T1000 (cell line): ENCODE data around the gene N4BP3.
"Not testable (repeated sequence)": the region's sequence is repeated elsewhere in the genome, so short reads cannot be mapped to it uniquely, and the experiment has no call there.

Experiments used
- DNase-seq: peaks from one replicate; lab custom pipeline; 2025; ENCODE audit warnings: mixed read lengths; lab: John Stamatoyannopoulos, UW

N4BP3 gene

DNA sequence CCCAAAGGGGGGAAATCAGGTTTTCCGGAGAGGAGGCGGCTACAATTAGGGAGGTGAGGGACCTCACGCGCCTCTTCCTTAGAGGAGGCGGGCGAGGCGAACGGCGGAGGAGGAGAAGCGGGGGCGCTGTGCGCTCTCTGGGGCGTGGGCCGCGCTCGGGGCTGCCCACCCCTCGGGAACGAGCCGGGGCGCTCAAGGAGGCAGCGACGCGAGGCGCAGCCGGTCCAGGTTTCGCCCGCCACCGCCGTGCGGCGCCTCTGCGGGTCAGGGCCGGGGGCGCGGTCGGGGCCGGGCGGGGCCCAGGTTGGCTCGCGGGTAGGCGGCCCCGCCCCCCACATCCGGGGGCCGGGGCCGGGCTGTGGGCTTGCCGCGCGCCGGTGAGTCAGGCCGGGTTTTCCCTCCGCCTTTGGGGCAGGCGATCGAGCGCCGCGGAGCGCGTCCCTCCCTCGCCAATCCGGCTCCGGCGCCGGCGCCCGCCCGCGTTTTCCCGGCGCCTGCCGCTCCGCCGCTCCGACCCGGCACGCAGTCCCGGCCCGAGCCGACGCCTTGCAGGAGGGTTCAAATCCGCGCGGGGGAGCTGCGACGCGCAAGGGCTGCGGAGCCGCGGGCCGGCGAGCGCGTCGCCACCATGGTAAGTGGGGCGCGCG is at the start of gene N4BP3:
Gene N4BP3, plus strand, starts transcription at position 392 of the 647 bp plus-strand sequence. CDS start 6,052 bp downstream, outside the sequence.
- DNase-seq = peak; percentile 10

DNA sequence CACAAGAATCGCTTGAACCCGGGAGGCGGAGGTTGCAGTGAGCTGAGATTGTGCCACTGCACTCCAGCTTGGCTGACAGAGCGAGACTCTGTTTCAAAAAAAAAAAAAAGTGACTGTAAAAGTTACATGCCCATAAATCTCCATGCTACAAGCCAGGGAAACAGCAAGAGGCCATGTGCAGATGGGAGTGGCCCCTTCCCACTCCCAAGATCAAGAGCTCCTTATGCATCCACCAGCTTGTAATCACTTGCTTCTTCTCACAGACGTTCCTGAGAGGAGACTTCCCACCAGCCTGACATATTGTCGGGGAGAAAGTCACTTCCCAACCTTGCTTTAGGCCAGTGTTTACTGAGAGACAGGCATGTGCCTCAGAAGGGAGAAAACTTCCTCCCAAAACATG is 45.6 kb upstream of the N4BP3 start:
- DNase-seq = no peak

GRCh38 chr5:178068293-178068692 is 45.0 kb upstream of the N4BP3 start:
- DNase-seq = no peak

DNA sequence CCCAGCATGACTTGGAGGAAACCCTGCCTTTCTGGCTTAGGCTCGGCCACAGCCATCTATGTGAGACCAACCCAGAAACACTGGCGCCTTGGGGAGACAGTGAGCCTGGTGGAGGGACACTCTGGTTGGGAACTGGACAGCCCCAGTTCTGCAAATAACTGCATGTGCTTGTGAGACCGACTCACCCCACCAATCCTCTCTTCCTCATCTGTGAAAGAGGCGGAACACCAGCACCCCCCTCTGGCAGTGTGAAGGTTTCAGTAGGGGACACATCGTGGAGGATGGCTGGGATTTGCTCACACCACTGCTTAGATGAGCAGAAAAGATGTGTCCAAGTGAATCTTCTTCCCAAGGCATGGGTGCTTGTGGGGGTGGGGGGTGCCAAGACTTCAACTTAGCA is 43.4 kb upstream of the N4BP3 start:
- DNase-seq = no peak

DNA sequence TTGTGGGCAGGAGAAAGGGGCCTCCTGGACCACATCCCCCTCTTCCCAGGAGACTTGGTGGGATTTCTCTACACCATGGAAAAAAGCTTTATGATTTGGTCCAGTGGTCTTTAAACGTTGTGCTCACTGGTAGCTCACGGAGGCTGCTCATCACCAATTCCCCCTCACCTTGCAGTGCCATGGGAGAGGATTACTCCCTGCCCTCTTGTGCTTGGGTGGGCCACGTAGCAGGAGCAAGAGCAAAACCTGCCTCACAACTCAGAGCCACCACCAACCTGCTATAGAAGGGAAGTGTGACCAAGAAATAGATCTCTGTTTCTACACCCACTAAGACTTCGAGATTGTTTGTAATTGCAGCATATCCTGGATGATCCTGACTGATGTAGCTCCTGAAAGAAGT is 42.2 kb upstream of the N4BP3 start:
- no peak for DNase-seq

DNA sequence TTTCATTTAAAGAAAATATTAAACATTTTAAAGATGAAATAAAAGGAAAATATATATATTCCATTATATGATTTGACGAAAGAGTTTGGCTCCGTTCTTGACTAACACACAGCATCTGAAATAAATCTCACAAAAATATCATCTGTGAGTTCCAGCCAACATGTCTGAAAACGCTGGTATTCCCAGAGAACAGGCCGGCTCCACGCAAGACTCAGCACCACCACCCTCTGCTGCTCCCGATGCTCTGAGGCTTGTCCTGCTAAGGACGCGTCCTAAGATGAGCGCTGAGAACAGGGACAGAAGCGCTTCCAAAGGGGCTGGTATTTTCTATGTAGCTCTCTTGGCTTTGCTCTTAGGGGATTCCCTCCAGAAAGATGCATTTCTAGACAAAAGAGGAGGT is 40.6 kb upstream of the N4BP3 start:
- DNase-seq = no peak

GRCh38 chr5:178074266-178074952 is 38.9 kb upstream of the N4BP3 start:
- no peak for DNase-seq

DNA sequence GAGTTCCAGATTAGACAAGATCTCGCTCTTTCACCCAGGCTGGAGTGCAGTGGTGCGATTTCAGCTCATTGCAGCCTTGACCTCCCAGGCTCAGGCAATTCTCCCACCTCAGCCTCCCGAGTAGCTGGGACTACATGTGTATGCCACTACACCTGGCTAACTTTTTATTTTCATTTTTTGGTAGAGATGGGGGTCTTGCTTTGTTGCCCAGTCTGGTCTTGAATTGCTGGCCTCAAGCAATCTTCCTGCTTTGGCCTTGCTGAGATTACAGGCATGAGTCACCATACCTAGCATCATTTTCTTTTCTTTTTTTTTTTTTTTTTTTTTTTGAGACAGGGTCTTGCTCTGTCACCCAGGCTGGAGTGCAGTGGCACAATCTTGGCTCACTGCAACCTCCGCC is 36.4 kb upstream of the N4BP3 start:
- DNase-seq = not testable (repeated sequence)

DNA sequence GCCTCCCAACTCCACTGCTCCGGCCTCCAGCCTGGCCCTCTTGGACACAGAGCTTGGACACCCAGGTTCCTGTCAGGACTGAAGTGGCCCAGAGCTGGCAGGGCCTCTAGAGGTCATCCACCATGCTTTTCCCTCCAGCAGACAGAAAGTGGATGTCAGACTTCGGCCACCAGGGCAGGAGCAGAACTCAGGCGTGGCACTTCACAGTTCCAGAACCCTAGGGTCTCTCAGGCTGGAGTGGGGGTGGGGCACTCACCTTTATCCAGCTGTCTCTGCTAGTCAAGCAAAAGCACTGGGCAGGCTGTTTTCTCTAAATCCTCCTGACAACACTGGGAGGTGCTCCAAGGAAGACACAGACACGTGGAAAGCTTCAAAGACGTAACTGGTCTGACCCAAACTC is 35.6 kb upstream of the N4BP3 start:
- DNase-seq = no peak

DNA sequence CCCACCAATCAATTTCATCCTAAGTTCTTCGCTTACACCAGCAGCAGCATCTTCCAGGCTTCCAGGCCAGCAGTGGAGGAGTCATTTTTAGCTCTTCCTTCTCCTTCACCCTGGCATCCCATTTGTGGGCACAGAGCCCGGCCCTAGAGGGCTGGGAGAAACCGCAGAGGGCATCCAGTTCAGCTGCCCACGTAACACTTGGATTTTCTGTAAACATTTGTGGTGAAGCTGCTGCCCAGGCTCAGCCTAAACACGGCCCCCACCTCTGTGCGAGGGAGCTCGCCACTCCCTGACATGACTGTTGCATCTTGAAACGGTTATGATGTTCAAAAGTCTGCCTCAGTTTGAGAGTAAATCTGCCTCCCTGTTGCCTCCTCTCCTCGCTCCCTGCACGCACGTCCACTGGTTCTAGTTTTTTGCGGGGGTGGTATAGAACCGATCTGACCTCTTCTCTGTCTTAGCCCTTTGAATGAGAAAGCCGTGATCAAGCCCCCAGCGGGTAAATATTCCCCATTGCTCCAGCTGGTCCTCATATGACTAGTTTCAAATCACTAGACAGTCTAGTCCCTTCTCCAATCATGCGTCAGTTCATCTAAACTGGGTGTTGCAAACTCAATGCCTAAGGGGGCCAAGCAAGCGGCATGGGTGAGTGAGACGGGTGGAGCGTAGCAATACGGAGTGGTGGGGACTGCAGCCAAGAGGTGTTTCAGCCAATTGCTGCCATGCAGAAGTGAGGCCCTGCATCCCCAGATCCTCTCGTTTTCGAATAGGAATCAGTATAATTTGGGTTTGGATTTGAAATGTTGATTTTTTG is 34.9 kb upstream of the N4BP3 start:
- peak; percentile 70 for DNase-seq

DNA sequence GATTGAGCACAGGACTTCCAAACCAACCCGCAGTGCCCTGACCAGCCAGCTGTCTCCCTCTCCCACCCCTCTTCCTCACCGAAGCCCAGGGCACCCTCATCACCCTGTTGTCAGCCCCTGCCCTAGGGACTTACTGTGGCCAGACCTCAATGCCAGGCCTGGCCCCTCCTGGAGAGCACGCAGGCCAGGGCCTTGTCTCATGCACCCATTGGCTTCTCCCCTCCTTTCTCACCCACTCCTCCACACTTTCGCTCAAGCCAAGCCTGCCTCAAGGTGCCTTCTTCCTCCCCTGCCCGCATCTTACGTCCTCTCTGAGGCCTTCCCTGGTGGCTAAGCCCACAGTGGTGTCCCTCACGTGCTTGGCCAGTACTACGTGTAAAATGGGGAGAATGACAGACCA is 33.3 kb upstream of the N4BP3 start:
- no peak for DNase-seq

- DNase-seq = no peak
Measured at GRCh38 chr5:178080618-178081410, 32.5 kb upstream of the N4BP3 start.

DNA sequence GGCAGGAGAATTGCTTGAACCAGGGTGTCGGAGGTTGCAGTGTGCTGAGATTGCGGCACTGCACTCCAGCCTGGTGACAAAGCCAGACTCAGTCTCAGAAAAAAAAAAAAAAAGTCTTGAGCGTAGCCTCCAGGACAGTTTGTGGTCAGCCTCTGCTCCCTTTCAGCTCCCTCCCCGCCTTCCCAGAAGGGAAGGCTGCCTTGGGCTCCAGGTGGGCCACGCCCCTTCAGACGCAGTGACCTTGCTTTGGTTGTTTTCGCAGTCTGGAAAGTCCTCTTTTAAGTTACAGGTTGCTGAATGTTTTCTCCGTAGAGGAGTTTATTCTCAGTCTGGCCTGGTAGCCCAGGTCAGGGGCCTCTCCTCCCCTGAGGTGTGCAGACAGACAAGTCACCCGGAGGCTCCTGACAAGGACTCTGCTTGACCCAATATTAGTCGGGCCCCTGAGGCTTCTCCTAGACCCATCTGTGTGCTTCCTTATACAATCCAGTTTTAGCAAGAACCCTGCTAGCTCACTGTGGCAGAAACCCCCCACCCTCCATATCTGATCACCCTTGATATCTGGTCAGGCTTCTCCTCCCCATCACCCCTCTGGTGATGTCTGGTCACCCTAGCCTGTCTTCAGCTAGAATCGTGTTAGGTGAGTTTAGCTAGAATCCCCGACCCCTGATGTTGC is 31.6 kb upstream of the N4BP3 start:
- no peak for DNase-seq

GRCh38 chr5:178083922-178084321 is 29.4 kb upstream of the N4BP3 start:
- no peak for DNase-seq

GRCh38 chr5:178085316-178085715 is 28.0 kb upstream of the N4BP3 start:
- no peak for DNase-seq

GRCh38 chr5:178086266-178086665 is 27.1 kb upstream of the N4BP3 start:
- DNase-seq = no peak

- not testable (repeated sequence) for DNase-seq
Measured at GRCh38 chr5:178087199-178087598, 26.1 kb upstream of the N4BP3 start.

DNA sequence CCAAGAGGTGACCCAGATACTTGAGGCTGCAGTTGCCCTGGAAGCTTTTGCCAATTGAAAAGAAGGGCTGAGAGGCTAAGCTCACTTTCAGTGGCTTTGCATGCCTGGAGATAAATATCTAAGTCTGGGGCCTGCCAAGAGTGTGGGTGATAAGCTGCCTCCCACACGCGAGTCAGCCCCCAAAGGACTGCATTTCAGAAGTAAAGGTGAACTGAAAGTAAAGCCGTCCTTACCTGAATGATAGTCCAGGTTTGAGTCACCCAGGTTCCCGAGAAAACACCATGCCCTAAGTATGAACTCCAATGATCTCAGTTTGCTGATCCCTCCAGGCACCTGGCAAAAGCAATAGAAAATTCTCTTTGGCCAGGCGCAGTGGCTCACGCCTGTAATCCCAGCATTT is 22.5 kb upstream of the N4BP3 start:
- no peak for DNase-seq

DNA sequence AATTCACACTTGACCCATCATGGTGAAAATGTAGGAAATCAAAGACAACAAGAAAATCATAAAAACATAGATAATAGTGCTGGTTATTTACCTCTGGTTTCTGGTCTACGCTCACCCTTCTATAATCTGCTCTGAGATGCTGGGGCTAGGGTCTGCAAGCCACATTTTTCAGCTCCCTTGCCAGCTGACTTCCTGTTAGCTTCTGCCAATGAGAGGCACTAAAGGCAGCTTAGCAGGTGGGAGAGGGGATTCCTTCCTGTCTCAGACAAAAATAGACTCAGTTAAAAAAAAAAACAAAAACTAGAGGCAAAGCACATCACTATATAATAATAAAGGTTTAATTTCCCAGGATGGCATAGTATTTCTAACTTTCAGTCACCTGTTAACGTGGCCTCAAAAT is 20.2 kb upstream of the N4BP3 start:
- no peak for DNase-seq

DNA sequence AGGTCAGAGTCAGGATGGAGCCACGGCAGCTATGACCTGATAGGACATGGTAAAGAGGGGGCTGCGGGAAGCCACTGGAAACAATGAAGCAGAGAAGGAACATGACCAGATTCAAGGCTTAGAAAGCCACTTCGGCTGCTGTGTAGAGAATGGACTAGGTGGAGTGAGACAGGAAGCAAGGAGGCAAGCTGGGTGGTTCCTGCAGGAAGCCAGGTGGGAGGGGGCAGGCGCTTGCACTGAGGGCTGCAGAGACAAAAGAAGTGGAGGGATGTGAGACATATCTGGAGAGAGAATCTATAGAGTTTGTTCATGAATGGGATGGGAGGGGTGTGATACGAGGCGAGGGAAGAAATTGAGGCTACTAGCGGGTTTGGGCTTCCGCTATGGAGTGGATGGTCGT is 19.0 kb upstream of the N4BP3 start:
- no peak for DNase-seq

GRCh38 chr5:178098685-178099084 is 14.6 kb upstream of the N4BP3 start:
- DNase-seq = no peak

DNA sequence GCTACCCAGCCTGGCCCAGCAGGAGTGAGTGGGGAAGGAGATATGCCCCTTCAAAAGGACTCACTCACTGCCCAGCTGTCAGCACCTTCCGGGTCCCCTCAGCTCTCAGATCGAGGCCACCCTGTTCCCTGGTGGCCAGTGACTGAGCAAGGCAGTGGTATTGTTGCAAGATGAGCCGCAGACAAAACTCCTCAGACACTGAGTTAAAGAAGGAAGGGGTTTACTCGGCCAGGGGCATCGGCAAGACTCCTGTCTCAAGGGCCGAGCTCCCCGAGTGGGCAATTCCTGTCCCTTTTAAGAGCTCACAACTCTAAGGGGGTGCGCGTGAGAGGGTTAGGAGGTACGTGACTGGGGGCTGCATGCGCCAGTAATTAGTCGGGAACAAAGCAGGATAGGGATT is 9.7 kb upstream of the N4BP3 start:
- no peak for DNase-seq
